Spleen (tissue), 3 donors: Measurements from ENCODE around the gene ALKBH5.

Experiments used
- POLR2A ChIP-seq, 3 donors: fragments of 450-650 bp; IDR thresholded peaks; one replicate each; pipeline ENCODE4 v1.5.1; 2017; ENCODE audit warnings: antibody characterized with exemption in 3 of 3, mild to moderate bottlenecking in 1 of 3
- POLR2AphosphoS5 ChIP-seq, 3 donors: sonication (generic); formaldehyde crosslinking; IDR thresholded peaks; one replicate each; pipeline ENCODE4 v1.5.1; 2017; ENCODE audit warnings: antibody characterized with exemption in 3 of 3

GRCh38 chr17:18161207-18162145 is 22.2 kb upstream of the ALKBH5 start:
- TF ChIP-seq POLR2AphosphoS5 (IDR thresholded peaks at IDR 0.05) (no peak), POLR2A (IDR thresholded peaks at IDR 0.05) (no peak)
